GM21367 (cell line): ENCODE data around the gene ALDH18A1.

Source experiments
- ATAC-seq: cut with Tn5 transposase; IDR thresholded peaks from one replicate; pipeline ENCODE4 v1.9.1; 2021; ENCODE audit not compliant: unreplicated experiment

The ALDH18A1 gene

GRCh38 chr10:95558593-95559320 is 97.8 kb downstream of the ALDH18A1 start:
- no peak for ATAC-seq

- no peak for ATAC-seq
Observed at GRCh38 chr10:95556994-95557767, 99.3 kb downstream of the ALDH18A1 start.
